Natural killer cell (primary cell): ENCODE results near the gene KCNJ6. TPM values are rescaled to one million over a fixed set of nuclear protein-coding genes. Genes with fewer than 3 reads are reported as not detected.

Experiments
- ATAC-seq, 3 donors: fragments of 150-1000 bp in 2 of 3; fragments of 200-7000 bp in 1 of 3; cut with Tn5 transposase; 1 replicate in 1 of 3; 2 replicates in 2 of 3; pipeline ENCODE4 v1.10.0; 2021; ENCODE audit warnings: mild to moderate bottlenecking in 2 of 3, moderate library complexity in 2 of 3
- DNase-seq, 2 donors: peaks; one replicate each; pipeline versions ENCODE4 v3.0.0 to v3.0.0-alpha.2; 2013 to 2021; ENCODE audit warnings: mixed read lengths in 1 of 2
- H3K27ac ChIP-seq: one replicate; pipeline ENCODE4 v1.5.1; 2013; ENCODE audit warnings: mild to moderate bottlenecking, low read length
- H3K27me3 ChIP-seq: one replicate; pipeline ENCODE4 v1.6.1; 2013; ENCODE audit warnings: low read length; ENCODE audit not compliant: control insufficient read depth, insufficient read depth
- H3K36me3 ChIP-seq: one replicate; pipeline ENCODE4 v1.6.1; 2013; ENCODE audit warnings: low read length; ENCODE audit not compliant: control insufficient read depth, insufficient read depth
- H3K4me1 ChIP-seq: one replicate; pipeline ENCODE4 v1.6.1; 2013; ENCODE audit warnings: low read length; ENCODE audit not compliant: control insufficient read depth, insufficient read depth
- H3K4me3 ChIP-seq: one replicate; pipeline ENCODE4 v1.5.1; 2013; ENCODE audit warnings: low read length
- H3K9me3 ChIP-seq: one replicate; pipeline ENCODE4 v1.6.1; 2013; ENCODE audit warnings: low read length; ENCODE audit not compliant: control insufficient read depth, insufficient read depth
- H3K27ac Mint-ChIP-seq, 2 donors: one replicate each; pipeline ENCODE4 v1.8.0; 2022; ENCODE audit warnings: mild to moderate bottlenecking in 2 of 2, mixed read lengths in 2 of 2, moderate library complexity in 1 of 2
- H3K27me3 Mint-ChIP-seq, 2 donors: one replicate each; pipeline ENCODE4 v1.8.0; 2022; ENCODE audit warnings: low read depth in 2 of 2, mixed read lengths in 2 of 2
- H3K36me3 Mint-ChIP-seq: one replicate; pipeline ENCODE4 v1.8.0; 2022; ENCODE audit warnings: mixed read lengths
- H3K4me1 Mint-ChIP-seq, 2 donors: one replicate each; pipeline ENCODE4 v1.8.0; 2022; ENCODE audit warnings: mixed read lengths in 2 of 2
- H3K4me3 Mint-ChIP-seq: one replicate; pipeline ENCODE4 v1.8.0; 2022; ENCODE audit warnings: mild to moderate bottlenecking, moderate library complexity, mixed read lengths
- H3K9me3 Mint-ChIP-seq, 2 donors: one replicate each; pipeline ENCODE4 v1.8.0; 2022; ENCODE audit warnings: mixed read lengths in 2 of 2
- WGBS: methylation state at CpG from one replicate; pipeline ENCODE4 v1.1.7; 2013; ENCODE audit warnings: missing lambda C conversion rate; ENCODE audit not compliant: insufficient coverage; 5-methylcytosine and 5-hydroxymethylcytosine counted together
- intact Hi-C: fragments of 100-400 bp; cut with micrococcal nuclease; formaldehyde crosslinking; loops from one replicate; pipeline ENCODE4 v1.14.2; 2022
- total RNA-seq, 4 donors: library from RNA; stranded (reverse); fragments of 120-200 nt in 1 of 4; gene quantifications; one replicate each; pipeline versions ENCODE4 v1.2.3 to v1.2.4, GENCODE V29; 2013 to 2022
- TF ChIP-seq, protein P1 (sequence below): fragments of 200-600 bp; IDR thresholded peaks from one replicate; pipeline ENCODE4 v1.8.0; 2022; ENCODE audit warnings: antibody characterized with exemption

Gene KCNJ6
- total RNA-seq, 3 donors from 2014 or later (not counting 1 experiment from before 2014, with no cell fraction given) = not detected

GRCh38 chr21:37700641-37701202 is 215.5 kb downstream of the KCNJ6 start:
- peak in 1 of 2 donors; percentile 48 for DNase-seq
- Mint-ChIP-seq H3K9me3 (no peaks in the 10 kb centered on the region), H3K27me3 (peaks cover 20 to 22% of the 10 kb centered on the region in 2 donors), H3K27ac (no peak overlapping the region), H3K4me1 (no peaks in the 10 kb centered on the region), H3K4me3 (no peak overlapping the region), H3K36me3 (no peaks in the 10 kb centered on the region)
- peak; percentile 66 to 82 (median 71) for ATAC-seq
- TF ChIP-seq, protein P1, sequence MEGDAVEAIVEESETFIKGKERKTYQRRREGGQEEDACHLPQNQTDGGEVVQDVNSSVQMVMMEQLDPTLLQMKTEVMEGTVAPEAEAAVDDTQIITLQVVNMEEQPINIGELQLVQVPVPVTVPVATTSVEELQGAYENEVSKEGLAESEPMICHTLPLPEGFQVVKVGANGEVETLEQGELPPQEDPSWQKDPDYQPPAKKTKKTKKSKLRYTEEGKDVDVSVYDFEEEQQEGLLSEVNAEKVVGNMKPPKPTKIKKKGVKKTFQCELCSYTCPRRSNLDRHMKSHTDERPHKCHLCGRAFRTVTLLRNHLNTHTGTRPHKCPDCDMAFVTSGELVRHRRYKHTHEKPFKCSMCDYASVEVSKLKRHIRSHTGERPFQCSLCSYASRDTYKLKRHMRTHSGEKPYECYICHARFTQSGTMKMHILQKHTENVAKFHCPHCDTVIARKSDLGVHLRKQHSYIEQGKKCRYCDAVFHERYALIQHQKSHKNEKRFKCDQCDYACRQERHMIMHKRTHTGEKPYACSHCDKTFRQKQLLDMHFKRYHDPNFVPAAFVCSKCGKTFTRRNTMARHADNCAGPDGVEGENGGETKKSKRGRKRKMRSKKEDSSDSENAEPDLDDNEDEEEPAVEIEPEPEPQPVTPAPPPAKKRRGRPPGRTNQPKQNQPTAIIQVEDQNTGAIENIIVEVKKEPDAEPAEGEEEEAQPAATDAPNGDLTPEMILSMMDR = peak; percentile 23
- H3K27ac ChIP-seq = no peak overlapping the region
- H3K9me3 ChIP-seq = no peaks in the 10 kb centered on the region
- intact Hi-C loops = no loop called here
- WGBS = 44% methylated on average over 5 of the region's 6 CpGs
- H3K36me3 ChIP-seq = no peaks in the 10 kb centered on the region
- H3K27me3 ChIP-seq = no peaks in the 10 kb centered on the region
- no peak overlapping the region for H3K4me3 ChIP-seq
- H3K4me1 ChIP-seq = no peaks in the 10 kb centered on the region

DNA sequence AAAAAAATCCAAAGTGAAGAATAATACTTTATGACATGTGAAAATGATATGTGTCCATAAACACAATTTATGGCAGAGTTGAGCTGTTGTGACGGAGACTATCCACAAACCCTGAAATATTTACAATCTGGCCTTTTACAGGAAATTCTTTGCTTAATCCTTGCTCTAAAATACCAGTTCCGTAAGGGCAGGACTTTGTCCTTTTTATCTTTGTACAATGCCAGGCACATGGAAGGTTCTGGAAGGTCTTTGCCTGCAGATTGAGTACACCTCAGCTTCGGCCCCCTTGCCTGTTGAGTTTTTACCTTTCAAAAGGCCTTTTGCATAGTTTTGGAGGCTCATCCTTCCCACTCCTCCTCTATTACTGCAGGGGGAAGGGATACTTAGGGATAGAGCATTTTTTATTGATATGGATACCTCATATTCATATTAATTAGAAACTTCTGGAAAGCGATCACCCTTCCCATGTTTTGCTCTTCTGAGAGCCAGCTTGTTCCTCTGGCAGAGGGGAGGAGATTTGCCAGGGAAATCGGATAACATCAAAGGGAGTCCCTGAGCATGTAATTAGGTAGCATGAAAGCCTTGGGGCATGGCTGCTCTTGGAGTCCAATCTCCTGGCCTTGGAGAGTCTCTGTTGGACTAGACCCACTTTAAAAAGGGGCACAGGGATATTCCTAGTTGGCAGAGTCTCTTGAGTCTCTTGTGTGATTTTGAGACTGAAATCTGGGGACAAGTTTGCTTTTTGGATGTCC is 217.1 kb downstream of the KCNJ6 start:
- Mint-ChIP-seq H3K36me3 (no peaks in the 10 kb centered on the region), H3K4me3 (no peak overlapping the region), H3K27ac (no peak overlapping the region), H3K9me3 (no peaks in the 10 kb centered on the region), H3K4me1 (no peaks in the 10 kb centered on the region), H3K27me3 (peaks cover 19 to 26% of the 10 kb centered on the region in 2 donors)
- 82% methylated on average over 5 of the region's 5 CpGs for WGBS
- Histone ChIP-seq H3K27me3 (no peaks in the 10 kb centered on the region), H3K36me3 (no peaks in the 10 kb centered on the region), H3K27ac (no peak overlapping the region), H3K4me1 (no peaks in the 10 kb centered on the region), H3K4me3 (no peak overlapping the region), H3K9me3 (no peaks in the 10 kb centered on the region)
- intact Hi-C loops = no loop called here
- TF ChIP-seq, protein P1 = no peak
- no peak for ATAC-seq
- no peak for DNase-seq

DNA sequence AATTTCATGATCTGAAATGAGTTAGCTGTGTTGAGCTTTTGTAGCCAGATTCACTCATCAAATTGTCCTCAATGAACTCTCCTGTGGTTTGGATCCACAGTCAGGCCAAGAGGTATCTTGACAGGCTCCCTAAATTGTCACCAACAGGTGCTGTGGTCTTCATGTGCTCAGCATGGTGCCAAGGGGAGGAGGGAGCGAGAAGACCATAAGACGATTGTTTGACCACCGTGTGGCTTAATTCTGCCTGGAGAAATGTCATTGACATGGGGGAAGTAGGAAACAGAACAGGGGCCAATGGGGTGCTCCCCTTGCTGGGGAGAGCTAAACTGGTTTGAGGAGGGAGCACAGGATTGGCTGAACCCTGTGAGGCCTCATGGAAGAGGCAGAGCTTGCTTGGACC is 219.3 kb downstream of the KCNJ6 start:
- H3K4me3 ChIP-seq = no peak overlapping the region
- TF ChIP-seq, protein P1 = no peak
- no peaks in the 10 kb centered on the region for H3K4me1 Mint-ChIP-seq
- H3K27me3 ChIP-seq = no peaks in the 10 kb centered on the region
- H3K9me3 ChIP-seq = no peaks in the 10 kb centered on the region
- ATAC-seq (no peak), DNase-seq (no peak)
- H3K9me3 Mint-ChIP-seq = no peaks in the 10 kb centered on the region
- H3K27me3 Mint-ChIP-seq = peaks cover 19 to 26% of the 10 kb centered on the region in 2 donors
- H3K36me3 Mint-ChIP-seq = no peaks in the 10 kb centered on the region
- no peak overlapping the region for H3K27ac Mint-ChIP-seq
- intact Hi-C loops = no loop called here
- 92% methylated on average over 3 of the region's 3 CpGs for WGBS
- H3K4me3 Mint-ChIP-seq = no peak overlapping the region
- H3K4me1 ChIP-seq = no peaks in the 10 kb centered on the region
- no peak overlapping the region for H3K27ac ChIP-seq
- no peaks in the 10 kb centered on the region for H3K36me3 ChIP-seq
